Stomach (tissue), 9 donors: ENCODE data around the gene KCNJ13. TPM values are rescaled to one million over a fixed set of nuclear protein-coding genes. Genes with fewer than 3 reads are reported as not detected.

Experiments used
- DNase-seq, 2 donors: peaks; one replicate each; pipeline versions ENCODE4 v3.0.0 to v3.0.0-alpha.2; 2013 to 2019
- H3K27ac ChIP-seq, 5 donors: fragments of 200-600 bp in 4 of 5; sonication (generic) in 4 of 5; one replicate each; pipeline ENCODE4 v1.5.1; 2013 to 2019; ENCODE audit warnings: mild to moderate bottlenecking in 1 of 5, moderate library complexity in 1 of 5
- H3K27me3 ChIP-seq, 3 donors: fragments of 200-600 bp; sonication (generic); one replicate each; pipeline ENCODE4 v1.5.1; 2017 to 2019; ENCODE audit warnings: mixed run types in 1 of 3
- H3K36me3 ChIP-seq, 4 donors: fragments of 200-600 bp; sonication (generic); 1 replicate in 3 of 4; 2 replicates in 1 of 4; pipeline ENCODE4 v1.5.1; 2016 to 2019
- H3K4me1 ChIP-seq, 4 donors: fragments of 200-600 bp; sonication (generic); one replicate each; pipeline ENCODE4 v1.5.1; 2016 to 2019
- H3K4me3 ChIP-seq, 4 donors: fragments of 200-600 bp; sonication (generic) in 3 of 4; one replicate each; pipeline ENCODE4 v1.5.1; 2016 to 2019; ENCODE audit warnings: mild to moderate bottlenecking in 1 of 4
- H3K9me3 ChIP-seq, 4 donors: fragments of 200-600 bp; sonication (generic); one replicate each; pipeline ENCODE4 v1.5.1; 2016 to 2019
- CTCF ChIP-seq, 7 experiments: fragments of 450-650 bp in 4 of 7; fragments of 200-600 bp in 3 of 7; sonication (generic) in 3 of 7; IDR thresholded peaks; one replicate each; pipeline ENCODE4 v1.5.1; 2016 to 2019; ENCODE audit warnings: antibody characterized with exemption in 7 of 7, control low read depth in 2 of 7, mild to moderate bottlenecking in 1 of 7
- EP300 ChIP-seq: sonication (generic); formaldehyde crosslinking; IDR thresholded peaks from one replicate; pipeline ENCODE4 v1.6.1; 2017; ENCODE audit warnings: antibody characterized with exemption
- POLR2A ChIP-seq, 4 donors: fragments of 450-650 bp; IDR thresholded peaks; one replicate each; pipeline ENCODE4 v1.6.1; 2016; ENCODE audit warnings: antibody characterized with exemption in 4 of 4, control low read depth in 2 of 4, mild to moderate bottlenecking in 1 of 4, moderate library complexity in 1 of 4
- POLR2AphosphoS5 ChIP-seq, 3 donors: sonication (generic); formaldehyde crosslinking; IDR thresholded peaks; one replicate each; pipeline ENCODE4 v1.6.1; 2016; ENCODE audit warnings: antibody characterized with exemption in 3 of 3
- WGBS, 5 donors: extraction: QIAGEN DNeasy Blood & Tissue Kit in 3 of 5; methylation state at CpG; one replicate each; pipeline versions ENCODE4 v1.1.5 to v1.1.7; 2013 to 2018; 5-methylcytosine and 5-hydroxymethylcytosine counted together
- intact Hi-C: fragments of 100-400 bp; cut with DNase I; formaldehyde crosslinking; loops from one replicate; pipeline ENCODE4 v1.15.1; 2023; ENCODE audit warnings: low total_unique reads
- polyA plus RNA-seq, 3 donors: library from polyadenylated mRNA; stranded (reverse); fragments of 200-250 nt; gene quantifications; one replicate each; pipeline ENCODE4 v1.2.3, GENCODE V29; 2013
- total RNA-seq, 5 donors: library from RNA; depleted of rRNA; stranded (reverse); fragments of >200 nt; gene quantifications; one replicate each; pipeline versions ENCODE4 v1.1.0 to v1.2.3, GENCODE V29; 2014 to 2016
- donor health status: healthy with polysubstance abuse.
- donor health status: Bipolar disorder and iron deficiency.
- donor health status: healthy.

KCNJ13 gene
- total and polyA plus RNA-seq, 8 donors, result 0.18 to 2.9 (median 0.86) TPM; not detected in 2

- TF ChIP-seq CTCF (IDR thresholded peaks at IDR 0.05) (no peak), EP300 (no peak), POLR2A (IDR thresholded peaks at IDR 0.05) (no peak), POLR2AphosphoS5 (IDR thresholded peaks at IDR 0.05) (no peak)
- intact Hi-C loops, result no loop called here
- 78 to 89% (median 81%) methylated on average over 4 of the region's 4 CpGs for WGBS, 5 donors
- DNase-seq, result no peak
- Histone ChIP-seq H3K4me3 (no peak overlapping the region), H3K4me1 (peaks cover 0 to 18% (median 1%) of the 10 kb centered on the region in 4 donors), H3K27me3 (no peaks in the 10 kb centered on the region), H3K27ac (no peak overlapping the region), H3K36me3 (peaks cover 42 to 75% (median 74%) of the 10 kb centered on the region in 4 donors), H3K9me3 (no peaks in the 10 kb centered on the region)
Observed at GRCh38 chr2:232750135-232750671, 26.2 kb downstream of the KCNJ13 start.

GRCh38 chr2:232749331-232749730 lies 27.0 kb downstream of the KCNJ13 start:
- Histone ChIP-seq H3K36me3 (peaks cover 40 to 71% (median 69%) of the 10 kb centered on the region in 4 donors), H3K9me3 (no peaks in the 10 kb centered on the region), H3K4me1 (peaks cover 0 to 24% (median 2%) of the 10 kb centered on the region in 4 donors), H3K4me3 (no peak overlapping the region), H3K27me3 (no peaks in the 10 kb centered on the region), H3K27ac (no peak overlapping the region)
- DNase-seq, result no peak
- 78 to 95% (median 90%) methylated on average over 3 of the region's 3 CpGs for WGBS, 5 donors
- TF ChIP-seq CTCF (IDR thresholded peaks at IDR 0.05), result no peak
- no peak for TF ChIP-seq EP300
- no peak for TF ChIP-seq POLR2AphosphoS5 (IDR thresholded peaks at IDR 0.05)
- no peak for TF ChIP-seq POLR2A (IDR thresholded peaks at IDR 0.05)
- intact Hi-C loops, result no loop called here

- Histone ChIP-seq H3K36me3 (peaks cover 40 to 64% (median 58%) of the 10 kb centered on the region in 4 donors), H3K4me1 (peaks cover 0 to 35% (median 2%) of the 10 kb centered on the region in 4 donors), H3K27me3 (no peaks in the 10 kb centered on the region), H3K4me3 (no peak overlapping the region), H3K27ac (no peak overlapping the region), H3K9me3 (no peaks in the 10 kb centered on the region)
- intact Hi-C loops, result no loop called here
- WGBS, 5 donors, result 91 to 96% (median 94%) methylated on average over 3 of the region's 3 CpGs
- DNase-seq, result no peak
- no peak for TF ChIP-seq EP300
- TF ChIP-seq CTCF (IDR thresholded peaks at IDR 0.05), result no peak
- no peak for TF ChIP-seq POLR2AphosphoS5 (IDR thresholded peaks at IDR 0.05)
- TF ChIP-seq POLR2A (IDR thresholded peaks at IDR 0.05), result no peak
Observed at GRCh38 chr2:232748038-232748437, 28.3 kb downstream of the KCNJ13 start.

- no peaks in the 10 kb centered on the region for H3K27me3 ChIP-seq
- peak in 1 of 2 donors; percentile 64 for DNase-seq
Observed at GRCh38 chr2:232744963-232745362, 31.4 kb downstream of the KCNJ13 start.

GRCh38 chr2:232741972-232742371 lies 34.4 kb downstream of the KCNJ13 start:
- TF ChIP-seq CTCF (IDR thresholded peaks at IDR 0.05) (no peak), POLR2AphosphoS5 (IDR thresholded peaks at IDR 0.05) (peak in 1 of 3 donors; percentile 40)
- peak in 1 of 2 donors; percentile 9 for DNase-seq
- Histone ChIP-seq H3K4me1 (peaks cover 0 to 54% (median 15%) of the 10 kb centered on the region in 4 donors), H3K27me3 (no peaks in the 10 kb centered on the region), H3K9me3 (no peaks in the 10 kb centered on the region), H3K4me3 (no peak overlapping the region), H3K27ac (no peak overlapping the region), H3K36me3 (peaks cover 10 to 26% (median 23%) of the 10 kb centered on the region in 4 donors)
- intact Hi-C loops, result no loop called here
- 44 to 84% (median 58%) methylated on average over 3 of the region's 3 CpGs for WGBS, 5 donors

More at GRCh38 chr2:232744963-232745362, 31.4 kb downstream of the KCNJ13 start:
- peaks cover 0 to 54% (median 15%) of the 10 kb centered on the region in 4 donors for H3K4me1 ChIP-seq
- peak in 1 of 3 donors; percentile 14 for TF ChIP-seq POLR2AphosphoS5 (IDR thresholded peaks at IDR 0.05)
- TF ChIP-seq EP300, result no peak
- peak overlapping the region in 2 of 5 donors; percentile 44 to 56 for H3K27ac ChIP-seq
- H3K36me3 ChIP-seq, result peaks cover 24 to 38% (median 28%) of the 10 kb centered on the region in 4 donors
- WGBS, 5 donors, result 23 to 66% (median 49%) methylated on average over 1 of the region's 1 CpG
- no peaks in the 10 kb centered on the region for H3K9me3 ChIP-seq
- intact Hi-C loops, result no loop called here
- no peak overlapping the region for H3K4me3 ChIP-seq
